Lung (tissue), 12 donors: ENCODE results near the gene PMPCB. TPM values are rescaled to one million over a fixed set of nuclear protein-coding genes. Genes with fewer than 3 reads are reported as not detected.

Experiments used
- ATAC-seq: fragments of 200-7000 bp; cut with Tn5 transposase; one replicate; pipeline ENCODE4 v1.9.1; 2020; ENCODE audit warnings: moderate number of reproducible peaks; ENCODE audit not compliant: insufficient read depth, low FRiP score
- DNase-seq, 3 donors: peaks; one replicate each; pipeline ENCODE4 v3.0.0-alpha.2; 2013 to 2017
- H3K27ac ChIP-seq, 2 donors: one replicate each; pipeline ENCODE4 v1.5.1; 2013; ENCODE audit warnings: mild to moderate bottlenecking in 2 of 2, moderate library complexity in 2 of 2, control low read depth in 1 of 2, inconsistent platforms in 1 of 2, low read depth in 1 of 2, low read length in 1 of 2
- H3K27me3 ChIP-seq, 3 donors: one replicate each; pipeline ENCODE4 v1.5.1; 2013; ENCODE audit warnings: low read length in 2 of 3; ENCODE audit not compliant: control insufficient read depth in 3 of 3, insufficient read depth in 3 of 3
- H3K36me3 ChIP-seq, 4 donors: one replicate each; pipeline ENCODE4 v1.5.1; 2013; ENCODE audit warnings: low read length in 4 of 4, mild to moderate bottlenecking in 1 of 4, moderate library complexity in 1 of 4; ENCODE audit not compliant: control insufficient read depth in 4 of 4, insufficient read depth in 4 of 4
- H3K4me1 ChIP-seq, 5 donors: one replicate each; pipeline ENCODE4 v1.5.1; 2013; ENCODE audit warnings: low read length in 5 of 5, mild to moderate bottlenecking in 2 of 5, moderate library complexity in 1 of 5; ENCODE audit not compliant: control insufficient read depth in 5 of 5, insufficient read depth in 5 of 5
- H3K4me3 ChIP-seq: one replicate; pipeline ENCODE4 v1.5.1; 2013; ENCODE audit warnings: mild to moderate bottlenecking, control low read depth, moderate library complexity
- H3K9ac ChIP-seq, 2 donors: one replicate each; pipeline ENCODE4 v1.5.1; 2013; ENCODE audit warnings: low read length in 2 of 2, control low read depth in 1 of 2; ENCODE audit not compliant: insufficient read depth in 1 of 2
- H3K9me3 ChIP-seq, 4 donors: one replicate each; pipeline ENCODE4 v1.5.1; 2013; ENCODE audit warnings: low read length in 3 of 4, mild to moderate bottlenecking in 1 of 4, moderate library complexity in 1 of 4; ENCODE audit not compliant: control insufficient read depth in 4 of 4, insufficient read depth in 3 of 4
- CTCF ChIP-seq: IDR thresholded peaks from 2 replicates; pipeline ENCODE4 v1.5.1; 2012; ENCODE audit warnings: mild to moderate bottlenecking; ENCODE audit errors: control extremely low read depth, extremely low read depth
- WGBS, 2 donors: extraction: QIAGEN DNeasy Blood & Tissue Kit; methylation state at CpG; one replicate each; pipeline ENCODE4 v1.1.7; 2013; 5-methylcytosine and 5-hydroxymethylcytosine counted together
- polyA plus RNA-seq, 2 donors: library from polyadenylated mRNA; stranded (reverse); fragments of 200-250 nt; gene quantifications; one replicate each; pipeline ENCODE4 v1.2.1, GENCODE V29; 2013
- total RNA-seq, 2 donors: library from RNA; depleted of rRNA in 1 of 2; stranded (reverse); fragments of >200 nt in 1 of 2; gene quantifications; one replicate each; pipeline ENCODE4 v1.2.1, GENCODE V29; 2014 to 2021
- donor health status: control.
- donor health status: control.
- donor health status: Bipolar disorder and iron deficiency.
- donor health status: healthy.
- donor health status: DM: yes; HTN: yes; CAD: no.

Gene PMPCB
- total and polyA plus RNA-seq, 4 donors: 38.8 to 78.1 (median 48.1) TPM

GRCh38 chr7:103338864-103339263 is 41.6 kb downstream of the PMPCB start:
- WGBS, 2 donors: 96 to 99% methylated on average over 2 of the region's 2 CpGs
- ATAC-seq (no peak), DNase-seq (no peak)
- Histone ChIP-seq H3K36me3 (peaks cover 7 to 31% (median 20%) of the 10 kb centered on the region in 4 donors), H3K27me3 (no peaks in the 10 kb centered on the region), H3K27ac (no peak overlapping the region), H3K4me3 (no peak overlapping the region), H3K9ac (no peak overlapping the region), H3K4me1 (peaks cover 0 to 7% (median 3%) of the 10 kb centered on the region in 5 donors), H3K9me3 (no peaks in the 10 kb centered on the region)
- TF ChIP-seq CTCF: no peak

- Histone ChIP-seq H3K4me3 (no peak overlapping the region), H3K27ac (no peak overlapping the region), H3K9me3 (no peaks in the 10 kb centered on the region), H3K4me1 (peaks cover 0 to 12% (median 3%) of the 10 kb centered on the region in 5 donors), H3K27me3 (no peaks in the 10 kb centered on the region), H3K9ac (no peak overlapping the region), H3K36me3 (peaks cover 8 to 27% (median 14%) of the 10 kb centered on the region in 4 donors)
- no peak for TF ChIP-seq CTCF
- WGBS, 2 donors: 73 to 79% methylated on average over 2 of the region's 2 CpGs
- DNase-seq (no peak), ATAC-seq (no peak)
Observed at GRCh38 chr7:103341466-103341865, 44.2 kb downstream of the PMPCB start.

- H3K9me3 ChIP-seq: no peaks in the 10 kb centered on the region
- peaks cover 4 to 17% (median 10%) of the 10 kb centered on the region in 4 donors for H3K36me3 ChIP-seq
- peak in 1 of 3 donors; percentile 7 for DNase-seq
- peak overlapping the region; percentile 82 to 86 for H3K9ac ChIP-seq
- no peaks in the 10 kb centered on the region for H3K27me3 ChIP-seq
- no peak for ATAC-seq
- TF ChIP-seq CTCF: no peak
- no peak overlapping the region for H3K27ac ChIP-seq
- H3K4me3 ChIP-seq: no peak overlapping the region
- peaks cover 0 to 20% (median 3%) of the 10 kb centered on the region in 5 donors for H3K4me1 ChIP-seq
Observed at GRCh38 chr7:103343332-103343731, 46.1 kb downstream of the PMPCB start.
